ENCODE measurements around the gene APBB2.

The APBB2 gene

GRCh38 chr4:41219421-41219950 is 5.1 kb upstream of the APBB2 start:
- 100% methylated on average over 1 of the region's 3 CpGs for whole genome bisulfite sequencing (ENCODE audit: extremely low coverage, insufficient coverage, insufficient read length)
- H3K14ac ChIP-seq (ENCODE audit: low read length), result no peak overlapping the region
- H3K79me1 ChIP-seq (ENCODE audit: low read length), result peaks cover 8% of the 10 kb centered on the region
- no peak overlapping the region for H3K4me3 ChIP-seq (ENCODE audit: low read depth, low read length)
- H2AFZ ChIP-seq (ENCODE audit: insufficient read depth, low read length, poor library complexity), result no peak overlapping the region
- H2AK5ac ChIP-seq (ENCODE audit: low read length), result no peak overlapping the region
- no peaks in the 10 kb centered on the region for H3K9me3 ChIP-seq (ENCODE audit: insufficient read depth, low read depth, low read length)
- no peak overlapping the region for H3K4me2 ChIP-seq (ENCODE audit: low read length)
- H3K9ac ChIP-seq (ENCODE audit: low read length), result no peak overlapping the region
- H3K36me3 ChIP-seq (ENCODE audit: control insufficient read depth in 1 of 2, insufficient read depth in 2 of 2, low read length in 2 of 2), result no peaks in the 10 kb centered on the region
- H3K4me1 ChIP-seq (ENCODE audit: control insufficient read depth in 1 of 2, insufficient read depth in 2 of 2, low read length in 2 of 2), result peaks cover 0 to 3% of the 10 kb centered on the region in 2 experiments
- no peak overlapping the region for H2BK5ac ChIP-seq (ENCODE audit: low read depth, low read length, poor library complexity)
- DNase-seq, result peak; percentile 87 to 95
- no peak overlapping the region for H3K27ac ChIP-seq (ENCODE audit: low read depth, low read length)
- no peak overlapping the region for H2BK120ac ChIP-seq (ENCODE audit: insufficient read depth, low read length, poor library complexity)
- H3K18ac ChIP-seq (ENCODE audit: low read length), result no peak overlapping the region
- no peak overlapping the region for H3K23ac ChIP-seq (ENCODE audit: low read length)
- H3K4ac ChIP-seq (ENCODE audit: low read depth, low read length), result no peak overlapping the region
- no peaks in the 10 kb centered on the region for H3K27me3 ChIP-seq (ENCODE audit: insufficient read depth, low read length)
- peaks cover 5% of the 10 kb centered on the region for H3K79me2 ChIP-seq (ENCODE audit: control insufficient read depth, insufficient read depth, low read length, poor library complexity)
- no peak overlapping the region for H4K91ac ChIP-seq (ENCODE audit: low read depth, low read length)
- H4K8ac ChIP-seq (ENCODE audit: low read depth, low read length), result no peak overlapping the region
- H2BK12ac ChIP-seq (ENCODE audit: low read length), result no peak overlapping the region
- no peak overlapping the region for H4K12ac ChIP-seq (ENCODE audit: low read depth, low read length)

GRCh38 chr4:41218703-41219102 is 4.4 kb upstream of the APBB2 start:
- Histone ChIP-seq H2BK120ac (ENCODE audit: insufficient read depth, low read length, poor library complexity) (no peak overlapping the region), H3K27ac (ENCODE audit: low read depth, low read length) (no peak overlapping the region), H2BK5ac (ENCODE audit: low read depth, low read length, poor library complexity) (no peak overlapping the region), H4K12ac (ENCODE audit: low read depth, low read length) (no peak overlapping the region), H3K4me2 (ENCODE audit: low read length) (no peak overlapping the region), H3K14ac (ENCODE audit: low read length) (no peak overlapping the region), H3K36me3 (ENCODE audit: control insufficient read depth in 1 of 2, insufficient read depth in 2 of 2, low read length in 2 of 2) (no peaks in the 10 kb centered on the region), H3K9me3 (ENCODE audit: insufficient read depth, low read depth, low read length) (no peaks in the 10 kb centered on the region), H3K23ac (ENCODE audit: low read length) (no peak overlapping the region), H3K27me3 (ENCODE audit: insufficient read depth, low read length) (no peaks in the 10 kb centered on the region), H3K79me2 (ENCODE audit: control insufficient read depth, insufficient read depth, low read length, poor library complexity) (peaks cover 11% of the 10 kb centered on the region), H4K8ac (ENCODE audit: low read depth, low read length) (no peak overlapping the region), H2AFZ (ENCODE audit: insufficient read depth, low read length, poor library complexity) (no peak overlapping the region), H2AK5ac (ENCODE audit: low read length) (no peak overlapping the region), H3K9ac (ENCODE audit: low read length) (no peak overlapping the region), H2BK12ac (ENCODE audit: low read length) (no peak overlapping the region), H3K4me1 (ENCODE audit: control insufficient read depth in 1 of 2, insufficient read depth in 2 of 2, low read length in 2 of 2) (peaks cover 0 to 3% of the 10 kb centered on the region in 2 experiments), H4K91ac (ENCODE audit: low read depth, low read length) (no peak overlapping the region), H3K79me1 (ENCODE audit: low read length) (peaks cover 15% of the 10 kb centered on the region), H3K4me3 (ENCODE audit: low read depth, low read length) (no peak overlapping the region), H3K18ac (ENCODE audit: low read length) (no peak overlapping the region), H3K4ac (ENCODE audit: low read depth, low read length) (no peak overlapping the region)
- WGBS (ENCODE audit: extremely low coverage, insufficient coverage, insufficient read length), result no CpG with 5 or more reads among the region's 3 CpGs
- no peak for DNase-seq

GRCh38 chr4:41217374-41217773 is 3.0 kb upstream of the APBB2 start:
- no peak overlapping the region for H4K12ac ChIP-seq (ENCODE audit: low read depth, low read length)
- peaks cover 19% of the 10 kb centered on the region for H3K79me1 ChIP-seq (ENCODE audit: low read length)
- H4K91ac ChIP-seq (ENCODE audit: low read depth, low read length), result no peak overlapping the region
- no peak overlapping the region for H2BK120ac ChIP-seq (ENCODE audit: insufficient read depth, low read length, poor library complexity)
- no CpG with 5 or more reads among the region's 2 CpGs for WGBS (ENCODE audit: extremely low coverage, insufficient coverage, insufficient read length)
- no peak overlapping the region for H3K14ac ChIP-seq (ENCODE audit: low read length)
- H3K18ac ChIP-seq (ENCODE audit: low read length), result no peak overlapping the region
- no peak overlapping the region for H2AK5ac ChIP-seq (ENCODE audit: low read length)
- H3K27ac ChIP-seq (ENCODE audit: low read depth, low read length), result no peak overlapping the region
- H3K79me2 ChIP-seq (ENCODE audit: control insufficient read depth, insufficient read depth, low read length, poor library complexity), result peaks cover 17% of the 10 kb centered on the region
- H3K9ac ChIP-seq (ENCODE audit: low read length), result no peak overlapping the region
- no peak overlapping the region for H2BK12ac ChIP-seq (ENCODE audit: low read length)
- H3K27me3 ChIP-seq (ENCODE audit: insufficient read depth, low read length), result no peaks in the 10 kb centered on the region
- no peak overlapping the region for H3K4me2 ChIP-seq (ENCODE audit: low read length)
- H3K9me3 ChIP-seq (ENCODE audit: insufficient read depth, low read depth, low read length), result no peaks in the 10 kb centered on the region
- H3K36me3 ChIP-seq (ENCODE audit: control insufficient read depth in 1 of 2, insufficient read depth in 2 of 2, low read length in 2 of 2), result no peaks in the 10 kb centered on the region
- H2AFZ ChIP-seq (ENCODE audit: insufficient read depth, low read length, poor library complexity), result no peak overlapping the region
- no peak overlapping the region for H3K4ac ChIP-seq (ENCODE audit: low read depth, low read length)
- H3K4me1 ChIP-seq (ENCODE audit: control insufficient read depth in 1 of 2, insufficient read depth in 2 of 2, low read length in 2 of 2), result peaks cover 0 to 3% of the 10 kb centered on the region in 2 experiments
- H4K8ac ChIP-seq (ENCODE audit: low read depth, low read length), result no peak overlapping the region
- no peak overlapping the region for H3K23ac ChIP-seq (ENCODE audit: low read length)
- DNase-seq, result no peak
- H3K4me3 ChIP-seq (ENCODE audit: low read depth, low read length), result no peak overlapping the region
- H2BK5ac ChIP-seq (ENCODE audit: low read depth, low read length, poor library complexity), result no peak overlapping the region

DNA sequence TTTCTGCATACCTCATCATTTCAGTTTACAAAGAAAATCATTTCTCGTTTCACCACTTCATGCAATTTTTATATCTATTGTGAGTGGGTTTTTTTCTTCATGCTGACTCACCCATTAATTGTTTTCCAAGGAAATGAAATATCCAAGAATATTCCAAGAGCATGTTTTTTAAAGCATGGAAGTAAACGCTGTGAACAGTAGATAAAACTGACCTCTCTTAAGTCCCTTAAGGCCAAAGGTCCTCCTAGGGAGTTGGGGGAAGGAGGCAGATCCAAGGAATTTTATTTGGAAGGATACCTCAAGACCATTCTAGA is 2.6 kb upstream of the APBB2 start:
- H4K91ac ChIP-seq (ENCODE audit: low read depth, low read length), result no peak overlapping the region
- H3K79me1 ChIP-seq (ENCODE audit: low read length), result peaks cover 19% of the 10 kb centered on the region
- no peak overlapping the region for H3K4ac ChIP-seq (ENCODE audit: low read depth, low read length)
- H3K9me3 ChIP-seq (ENCODE audit: insufficient read depth, low read depth, low read length), result no peaks in the 10 kb centered on the region
- no CpG with 5 or more reads among the region's 2 CpGs for WGBS (ENCODE audit: extremely low coverage, insufficient coverage, insufficient read length)
- H3K23ac ChIP-seq (ENCODE audit: low read length), result no peak overlapping the region
- no peak overlapping the region for H4K12ac ChIP-seq (ENCODE audit: low read depth, low read length)
- peak overlapping the region; percentile 55 for H3K4me2 ChIP-seq (ENCODE audit: low read length)
- H3K36me3 ChIP-seq (ENCODE audit: control insufficient read depth in 1 of 2, insufficient read depth in 2 of 2, low read length in 2 of 2), result no peaks in the 10 kb centered on the region
- H3K4me3 ChIP-seq (ENCODE audit: low read depth, low read length), result no peak overlapping the region
- DNase-seq, result no peak
- no peak overlapping the region for H2BK12ac ChIP-seq (ENCODE audit: low read length)
- no peak overlapping the region for H3K27ac ChIP-seq (ENCODE audit: low read depth, low read length)
- no peak overlapping the region for H2BK5ac ChIP-seq (ENCODE audit: low read depth, low read length, poor library complexity)
- H3K14ac ChIP-seq (ENCODE audit: low read length), result no peak overlapping the region
- H3K9ac ChIP-seq (ENCODE audit: low read length), result no peak overlapping the region
- peaks cover 0 to 3% of the 10 kb centered on the region in 2 experiments for H3K4me1 ChIP-seq (ENCODE audit: control insufficient read depth in 1 of 2, insufficient read depth in 2 of 2, low read length in 2 of 2)
- no peak overlapping the region for H2AFZ ChIP-seq (ENCODE audit: insufficient read depth, low read length, poor library complexity)
- H2BK120ac ChIP-seq (ENCODE audit: insufficient read depth, low read length, poor library complexity), result no peak overlapping the region
- no peak overlapping the region for H3K18ac ChIP-seq (ENCODE audit: low read length)
- H4K8ac ChIP-seq (ENCODE audit: low read depth, low read length), result no peak overlapping the region
- H2AK5ac ChIP-seq (ENCODE audit: low read length), result no peak overlapping the region
- H3K27me3 ChIP-seq (ENCODE audit: insufficient read depth, low read length), result no peaks in the 10 kb centered on the region
- peaks cover 17% of the 10 kb centered on the region for H3K79me2 ChIP-seq (ENCODE audit: control insufficient read depth, insufficient read depth, low read length, poor library complexity)
